PC-3 (cell line): ENCODE measurements around the gene TLE3.

Source experiments
- CTCF ChIP-seq: fragments of 300-600 bp; sonication (generic); conservative IDR thresholded peaks from 2 replicates; pipeline ENCODE4 v1.5.1; 2017; ENCODE audit warnings: antibody characterized with exemption, low read depth, mild to moderate bottlenecking, low read length
- EZH2phosphoT487 ChIP-seq: fragments of 300-600 bp; sonication (generic); IDR thresholded peaks from 2 replicates; pipeline ENCODE4 v1.6.1; 2018; ENCODE audit warnings: mild to moderate bottlenecking, antibody characterized with exemption, low read length, borderline replicate concordance

- TF ChIP-seq CTCF (no peak), EZH2phosphoT487 (no peak)
Observed at GRCh38 chr15:70013656-70014313, 83.9 kb downstream of the TLE3 start.
